Measurements from ENCODE around the gene GGT5.

- TF ChIP-seq CTCF (IDR thresholded peaks at IDR 0.05; ENCODE audit: low read depth, low read length) (no peak), EZH2phosphoT487 (IDR thresholded peaks at IDR 0.05; ENCODE audit: low read depth) (no peak)
Measured at GRCh38 chr22:24235315-24235714, 9.6 kb downstream of the GGT5 start.

Data from OCI-LY3 (cell line).